ENCODE results near the gene LIPN. TPM values are rescaled to one million over a fixed set of nuclear protein-coding genes. Genes with fewer than 3 reads are reported as not detected.
"Not testable (repeated sequence)": the region's sequence is repeated elsewhere in the genome, so short reads cannot be mapped to it uniquely, and the experiment has no call there.

The LIPN gene
- total RNA-seq, 4 donors from 2014 or later = not detected

DNA sequence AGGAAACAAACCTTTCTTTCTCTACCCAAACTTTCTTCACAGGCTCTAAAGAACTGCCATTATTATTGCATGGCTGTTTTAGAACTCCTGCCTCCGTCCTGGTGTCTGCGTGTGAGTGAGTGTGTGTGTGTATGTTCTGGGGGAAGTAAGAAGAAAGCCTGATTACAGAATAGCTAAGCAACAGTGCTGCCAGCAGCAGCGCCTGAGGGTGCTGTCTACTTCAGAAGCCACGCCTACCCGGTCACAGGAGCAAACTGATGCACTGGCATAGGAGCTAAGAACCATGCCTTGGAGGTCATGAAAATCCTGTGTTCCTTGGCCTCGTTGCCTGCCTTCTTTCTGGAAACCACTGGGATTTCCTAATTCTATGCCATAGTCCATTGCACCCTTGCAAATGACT is 28.5 kb upstream of the LIPN start:
- Histone ChIP-seq H3K36me3 (no peaks in the 10 kb centered on the region), H3K9me3 (no peaks in the 10 kb centered on the region), H3K27ac (no peak overlapping the region), H3K4me1 (no peaks in the 10 kb centered on the region), H3K27me3 (no peaks in the 10 kb centered on the region), H3K4me3 (no peak overlapping the region)
- no peak for TF ChIP-seq POLR2A (IDR thresholded peaks at IDR 0.05)
- TF ChIP-seq, protein P1, sequence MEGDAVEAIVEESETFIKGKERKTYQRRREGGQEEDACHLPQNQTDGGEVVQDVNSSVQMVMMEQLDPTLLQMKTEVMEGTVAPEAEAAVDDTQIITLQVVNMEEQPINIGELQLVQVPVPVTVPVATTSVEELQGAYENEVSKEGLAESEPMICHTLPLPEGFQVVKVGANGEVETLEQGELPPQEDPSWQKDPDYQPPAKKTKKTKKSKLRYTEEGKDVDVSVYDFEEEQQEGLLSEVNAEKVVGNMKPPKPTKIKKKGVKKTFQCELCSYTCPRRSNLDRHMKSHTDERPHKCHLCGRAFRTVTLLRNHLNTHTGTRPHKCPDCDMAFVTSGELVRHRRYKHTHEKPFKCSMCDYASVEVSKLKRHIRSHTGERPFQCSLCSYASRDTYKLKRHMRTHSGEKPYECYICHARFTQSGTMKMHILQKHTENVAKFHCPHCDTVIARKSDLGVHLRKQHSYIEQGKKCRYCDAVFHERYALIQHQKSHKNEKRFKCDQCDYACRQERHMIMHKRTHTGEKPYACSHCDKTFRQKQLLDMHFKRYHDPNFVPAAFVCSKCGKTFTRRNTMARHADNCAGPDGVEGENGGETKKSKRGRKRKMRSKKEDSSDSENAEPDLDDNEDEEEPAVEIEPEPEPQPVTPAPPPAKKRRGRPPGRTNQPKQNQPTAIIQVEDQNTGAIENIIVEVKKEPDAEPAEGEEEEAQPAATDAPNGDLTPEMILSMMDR (IDR thresholded peaks at IDR 0.05) = no peak
- DNase-seq = peak in 1 of 3 donors; percentile 63

- TF ChIP-seq, protein P1 (IDR thresholded peaks at IDR 0.05) = no peak
- TF ChIP-seq POLR2A (IDR thresholded peaks at IDR 0.05) = no peak
- Histone ChIP-seq H3K27ac (no peak overlapping the region), H3K27me3 (no peaks in the 10 kb centered on the region), H3K4me3 (no peak overlapping the region), H3K36me3 (no peaks in the 10 kb centered on the region), H3K9me3 (no peaks in the 10 kb centered on the region), H3K4me1 (no peaks in the 10 kb centered on the region)
- DNase-seq = no peak
Observed at GRCh38 chr10:88733215-88733614, 26.6 kb upstream of the LIPN start.

- Histone ChIP-seq H3K36me3 (no peaks in the 10 kb centered on the region), H3K27ac (no peak overlapping the region), H3K4me1 (no peaks in the 10 kb centered on the region), H3K9me3 (no peaks in the 10 kb centered on the region), H3K27me3 (no peaks in the 10 kb centered on the region), H3K4me3 (no peak overlapping the region)
- no peak for DNase-seq
- TF ChIP-seq, protein P1 (IDR thresholded peaks at IDR 0.05) = no peak
- no peak for TF ChIP-seq POLR2A (IDR thresholded peaks at IDR 0.05)
Observed at GRCh38 chr10:88735661-88736060, 24.2 kb upstream of the LIPN start.

DNA sequence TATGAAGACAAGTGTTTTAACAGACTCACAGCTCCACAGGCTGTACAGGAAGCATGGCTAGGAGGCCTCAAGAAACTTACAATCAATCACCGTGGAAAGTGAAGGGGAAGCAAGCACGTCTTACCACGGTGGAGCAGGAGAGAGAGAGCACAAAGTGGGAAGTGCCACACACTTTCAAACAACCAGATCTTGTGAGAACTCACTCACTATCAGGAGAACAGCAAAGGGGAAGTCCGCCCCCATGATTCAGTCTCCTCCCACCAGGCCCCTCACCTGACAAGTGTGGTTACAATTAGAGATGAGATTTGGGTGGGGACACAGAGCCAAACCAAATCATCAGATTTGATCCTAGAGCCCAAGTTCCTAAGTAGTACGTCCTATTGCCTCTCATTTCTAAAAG is 17.9 kb upstream of the LIPN start:
- not testable (repeated sequence) for H3K36me3 ChIP-seq, H3K27ac ChIP-seq, H3K27me3 ChIP-seq, H3K9me3 ChIP-seq, H3K4me3 ChIP-seq, DNase-seq, H3K4me1 ChIP-seq

- Histone ChIP-seq H3K27ac (no peak overlapping the region), H3K4me3 (no peak overlapping the region), H3K9me3 (peaks cover 0 to 5% (median 0%) of the 10 kb centered on the region in 4 donors), H3K36me3 (no peaks in the 10 kb centered on the region), H3K4me1 (no peaks in the 10 kb centered on the region), H3K27me3 (no peaks in the 10 kb centered on the region)
- DNase-seq = no peak
- TF ChIP-seq, protein P1 (IDR thresholded peaks at IDR 0.05) = no peak
- no peak for TF ChIP-seq POLR2A (IDR thresholded peaks at IDR 0.05)
Observed at GRCh38 chr10:88742448-88742847, 17.4 kb upstream of the LIPN start.

DNA sequence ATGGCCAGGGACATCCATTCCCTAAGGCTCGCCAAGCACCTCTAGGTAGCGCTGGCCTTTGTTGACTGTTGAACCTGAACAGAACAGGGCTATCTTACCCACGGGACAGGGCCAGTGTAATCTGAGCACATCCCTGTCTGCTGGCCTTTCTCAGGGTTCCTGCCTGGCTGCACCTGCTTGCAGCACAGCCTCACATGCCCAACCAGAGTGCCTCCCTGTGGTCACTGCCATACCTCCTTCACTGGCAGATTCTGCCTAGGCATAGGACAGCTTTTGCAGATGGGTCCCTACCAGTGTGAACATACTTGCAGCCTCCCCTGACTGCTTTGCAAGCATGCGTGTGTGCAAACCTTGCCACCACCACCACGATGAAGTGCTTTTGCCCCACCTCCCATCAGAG is 15.8 kb upstream of the LIPN start:
- Histone ChIP-seq H3K27ac (no peak overlapping the region), H3K27me3 (no peaks in the 10 kb centered on the region), H3K4me1 (no peaks in the 10 kb centered on the region), H3K36me3 (no peaks in the 10 kb centered on the region), H3K4me3 (no peak overlapping the region), H3K9me3 (peaks cover 0 to 5% (median 0%) of the 10 kb centered on the region in 4 donors)
- TF ChIP-seq, protein P1 (IDR thresholded peaks at IDR 0.05) = peak in 3 of 6 experiments; percentile 25 to 52 (median 35)
- TF ChIP-seq POLR2A (IDR thresholded peaks at IDR 0.05) = no peak
- peak in 2 of 3 donors; percentile 55 to 56 for DNase-seq
